K562 (cell line): ENCODE measurements around the gene NPIPB6. TPM values are rescaled to one million over a fixed set of nuclear protein-coding genes. Genes with fewer than 3 reads are reported as not detected.
"Not testable (repeated sequence)": the region's sequence is repeated elsewhere in the genome, so short reads cannot be mapped to it uniquely, and the experiment has no call there.

Experiments
- ATAC-seq: fragments of 200-7000 bp; cut with Tn5 transposase; 3 replicates; pipeline ENCODE4 v1.9.1; 2020; ENCODE audit warnings: moderate library complexity
- Bru-seq: library from RNA; stranded (reverse); fragments of 400-500 nt; gene quantifications from one replicate; lab custom pipeline; 2021; lab: Mats Ljungman, UMichigan
- BruChase-seq, 2 experiments: library from RNA; stranded (reverse); fragments of 400-500 nt; gene quantifications; one replicate each; lab custom pipeline; 2021; lab: Mats Ljungman, UMichigan
- BruUV-seq: library from RNA; stranded (reverse); fragments of 400-500 nt; replicated peaks from 2 replicates; lab custom pipeline; 2021; lab: Mats Ljungman, UMichigan
- CTCF ChIA-PET: fragments of 300-600 bp; formaldehyde crosslinking; extraction: SDS; loops from one replicate; lab custom pipeline; 2021; ENCODE audit warnings: low intra/inter-chr PET ratio; lab: Yijun Ruan, JAX
- POLR2A ChIA-PET: fragments of 300-600, 350-650 bp; sonication (Branson Sonifier 250); formaldehyde crosslinking; extraction: SDS; loops from one replicate; lab custom pipeline; 2021; ENCODE audit warnings: antibody characterized with exemption, inconsistent platforms; lab: Yijun Ruan, JAX
- DNase-seq, 4 experiments: peaks; one replicate each; pipeline versions ENCODE4 v3.0.0 to v3.0.0-alpha.2; 2011 to 2018; ENCODE audit warnings: low spot score in 3 of 4, mixed read lengths in 3 of 4; ENCODE audit errors: extremely low read depth in 1 of 4
- FAIRE-seq: peaks from 2 replicates; lab custom pipeline; 2011; peaks lifted over from hg19 to GRCh38; lab: Jason Lieb, UNC
- H2AFZ ChIP-seq: 2 replicates; pipeline ENCODE4 v1.6.0; 2011; ENCODE audit warnings: low read depth, low read length, control low read depth, inconsistent platforms
- H3K27ac ChIP-seq: fragments of 200-600 bp; 3 replicates; pipeline ENCODE4 v1.8.0; 2011; ENCODE audit warnings: low read depth, mild to moderate bottlenecking, control low read depth, inconsistent platforms, low read length, moderate library complexity, mixed read lengths; ENCODE audit errors: extremely low read depth
- H3K27me3 ChIP-seq, 2 experiments: fragments of 300-600 bp in 1 of 2; 2 replicates in 1 of 2; 3 replicates in 1 of 2; pipeline versions ENCODE4 v1.6.0 to v1.8.0; 2011; ENCODE audit warnings: inconsistent platforms in 2 of 2, low read length in 2 of 2, mild to moderate bottlenecking in 1 of 2, mixed read lengths in 1 of 2, moderate library complexity in 1 of 2; ENCODE audit not compliant: control insufficient read depth in 2 of 2, insufficient read depth in 2 of 2
- H3K36me3 ChIP-seq: fragments of 300-600 bp; 3 replicates; pipeline ENCODE4 v1.8.0; 2011; ENCODE audit warnings: mild to moderate bottlenecking, low read length, inconsistent platforms; ENCODE audit not compliant: control insufficient read depth, insufficient read depth
- H3K4me1 ChIP-seq, 2 experiments: fragments of 200-600 bp in 1 of 2; replicated peaks in 1 of 2; 2 replicates in 1 of 2; 3 replicates in 1 of 2; pipeline versions ENCODE4 v1.5.1 to v1.8.0; 2011; ENCODE audit warnings: inconsistent platforms in 2 of 2, low read length in 2 of 2, mild to moderate bottlenecking in 1 of 2, mixed read lengths in 1 of 2, moderate library complexity in 1 of 2; ENCODE audit not compliant: control insufficient read depth in 2 of 2, insufficient read depth in 2 of 2
- H3K4me2 ChIP-seq: 2 replicates; pipeline ENCODE4 v1.6.1; 2011; ENCODE audit warnings: low read length, control low read depth, inconsistent platforms, mixed read lengths; ENCODE audit not compliant: insufficient read depth
- H3K4me3 ChIP-seq: fragments of 200-600 bp; sonication (generic), shearing (Covaris generic); 2 replicates; pipeline ENCODE4 v1.5.1; 2016; ENCODE audit warnings: control low read depth, inconsistent platforms
- H3K79me2 ChIP-seq: fragments of 200-600 bp; 3 replicates; pipeline ENCODE4 v1.8.0; 2011; ENCODE audit warnings: low read length, inconsistent platforms; ENCODE audit not compliant: control insufficient read depth, insufficient read depth
- H3K9ac ChIP-seq, 2 experiments: 2 replicates each; pipeline versions ENCODE4 v1.6.0 to v1.6.1; 2011; ENCODE audit warnings: low read depth in 2 of 2, low read length in 2 of 2, control low read depth in 1 of 2, inconsistent platforms in 1 of 2, mild to moderate bottlenecking in 1 of 2, mixed read lengths in 1 of 2; ENCODE audit not compliant: insufficient read depth in 1 of 2
- H3K9me1 ChIP-seq: one replicate; pipeline ENCODE4 v1.6.0; 2011; ENCODE audit warnings: inconsistent platforms, mild to moderate bottlenecking, low read length, moderate library complexity; ENCODE audit not compliant: control insufficient read depth, insufficient read depth
- H3K9me3 ChIP-seq: replicated peaks from 2 replicates; pipeline ENCODE4 v1.5.1; 2011; ENCODE audit warnings: low read depth, low read length, inconsistent platforms; ENCODE audit not compliant: control insufficient read depth, insufficient read depth
- H4K20me1 ChIP-seq: replicated peaks from 2 replicates; pipeline ENCODE4 v1.6.1; 2011; ENCODE audit warnings: low read length, inconsistent platforms, mixed read lengths; ENCODE audit not compliant: control insufficient read depth, insufficient read depth
- WGBS: fragments of 100-300 bp; shearing (Covaris generic); methylation state at CpG from one replicate; pipeline ENCODE4 v1.1.6; 2016; ENCODE audit warnings: low coverage, mixed read lengths; ENCODE audit not compliant: insufficient coverage; ENCODE audit errors: missing lambda C conversion rate; 5-methylcytosine and 5-hydroxymethylcytosine counted together
- in situ Hi-C: fragments of 300-500 bp; cut with MboI; formaldehyde crosslinking; loops from 4 replicates; pipeline ENCODE4 v1.15.0; 2018; ENCODE audit warnings: inconsistent platforms, mixed read lengths
- intact Hi-C: fragments of 100-400 bp; cut with micrococcal nuclease; formaldehyde crosslinking; loops from 2 replicates; pipeline ENCODE4 v1.14.2; 2022
- long read RNA-seq, 3 experiments: library from polyadenylated mRNA in 2 of 3; library from RNA in 1 of 3; unstranded in 2 of 3; stranded (forward) in 1 of 3; transcript quantifications; one replicate each; pipeline ENCODE4 v2.0.0, GENCODE V29; 2019 to 2022
- polyA minus RNA-seq, 3 experiments: library from RNA; depleted of rRNA, polyadenylated mRNA; stranded (reverse); fragments of >200 nt; gene quantifications; 2 replicates each; pipeline ENCODE4 v1.2.3, GENCODE V29; 2011
- polyA plus RNA-seq, 8 experiments: library from polyadenylated mRNA; depleted of rRNA in 4 of 8; stranded (reverse) in 5 of 8; unstranded in 3 of 8; fragments of >200 nt; fragmentation: Nextera tagmentation in 2 of 8; fragmentation: Illumina TruSeq in 1 of 8; extraction: Ambion mirVana in 2 of 8; extraction: Trizol in 1 of 8; gene quantifications; 2 replicates each; pipeline versions ENCODE4 v1.2.1 to v1.2.3, GENCODE V29; 2011 to 2014; ENCODE audit warnings: inconsistent platforms in 1 of 8, missing spikeins in 1 of 8
- total RNA-seq, 7 experiments: library from RNA; depleted of rRNA in 6 of 7; stranded (reverse); fragments of >200 nt in 6 of 7; fragmentation: Illumina TruSeq in 2 of 7; extraction: Trizol in 2 of 7; gene quantifications; 2 replicates each; pipeline versions ENCODE4 v1.2.1 to v1.2.3, GENCODE V29; 2011 to 2021; ENCODE audit warnings: low replicate concordance in 1 of 7

Gene NPIPB6
- total RNA-seq (2011; cell fraction: chromatin; rRNA removed; ENCODE audit: low replicate concordance) = 4.3 and 23.5 TPM in 2 replicates
- 1.3 TPM in 1 of 2 replicates, not detected in the other for total RNA-seq (2011; cell fraction: nucleolus; rRNA removed)
- 6.6 and 11.0 TPM in 2 replicates for total RNA-seq (2011; cell fraction: nucleoplasm; rRNA removed)
- total RNA-seq (2014; rRNA removed) (not detected in 2 replicates), total RNA-seq (2014; rRNA removed; fragmentation: Illumina TruSeq; extraction: Trizol) (0.91 TPM in 1 of 2 replicates, not detected in the other), total RNA-seq (2015; rRNA removed; fragmentation: Illumina TruSeq; extraction: Trizol) (0.72 TPM in 1 of 2 replicates, not detected in the other), total RNA-seq (2021) (0.18 and 1.5 TPM in 2 replicates), polyA plus RNA-seq (2011; rRNA removed) (0.09 and 0.24 TPM in 2 replicates), polyA plus RNA-seq (2014; fragmentation: Illumina TruSeq; extraction: Trizol) (0.35 and 0.67 TPM in 2 replicates), polyA plus RNA-seq (2014; fragmentation: Nextera tagmentation; extraction: Ambion mirVana) (under 1 TPM; 0.03 TPM), polyA plus RNA-seq (2014; rRNA removed) (0.56 and 0.96 TPM in 2 replicates), polyA minus RNA-seq (2011; rRNA and poly(A)+ RNA removed) (0.91 TPM in 1 of 2 replicates, not detected in the other), Bru-seq, nascent RNA (percentile 34 among the genes with signal in this experiment), BruChase-seq, experiment 1, labeled RNA remaining after a 2-hour chase (percentile 43 among the genes with signal in this experiment), BruChase-seq, experiment 2, labeled RNA remaining after a 6-hour chase (percentile 47 among the genes with signal in this experiment)
- 0.09 TPM in 1 of 2 replicates, not detected in the other for polyA plus RNA-seq (2011; cell fraction: cytosol; rRNA removed)
- 0.56 and 0.88 TPM in 2 replicates for polyA plus RNA-seq (2011; cell fraction: nucleus; rRNA removed)
- polyA plus RNA-seq (2012) = 0.16 and 0.58 TPM in 2 replicates
- polyA minus RNA-seq (2011; cell fraction: cytosol; rRNA and poly(A)+ RNA removed) = 0.86 TPM in 1 of 2 replicates, not detected in the other
- polyA minus RNA-seq (2011; cell fraction: nucleus; rRNA and poly(A)+ RNA removed) = 1.2 and 2.3 TPM in 2 replicates
- long read RNA-seq, experiment 1, partial matches to known transcripts = 349 of 350 reads
- long read RNA-seq, experiment 1, other reads (novel, unspliced or antisense) = 1 of 350 reads
- long read RNA-seq, experiment 2, partial matches to known transcripts = 0 of 1 reads
- long read RNA-seq, experiment 2, other reads (novel, unspliced or antisense) = 1 of 1 reads
- long read RNA-seq, experiment 3 = 0 reads

DNA sequence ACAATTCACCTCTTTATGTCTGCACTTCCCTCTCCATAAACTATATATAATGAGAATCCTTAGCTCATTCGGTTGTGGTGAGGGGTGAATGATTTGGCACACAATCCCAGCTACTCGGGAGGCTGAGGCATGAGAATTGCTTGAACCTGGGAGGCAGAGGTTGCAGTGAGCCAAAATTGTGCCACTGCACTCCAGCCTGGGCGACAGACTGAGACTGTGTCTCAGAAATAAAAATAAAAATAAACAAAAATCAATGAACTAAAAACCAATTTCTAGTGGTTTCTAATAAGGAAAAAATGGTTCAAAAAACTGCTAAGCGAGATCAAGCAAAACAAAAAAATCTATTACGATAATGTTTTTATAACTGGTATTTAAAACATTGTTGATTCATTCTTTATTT lies at the start of gene NPIPB6:
TSS of gene NPIPB6 (minus strand) at position 101 of the 400 bp plus-strand sequence. CDS start 686 bp downstream, outside the sequence.
- H4K20me1 ChIP-seq, DNase-seq, H3K9ac ChIP-seq, BruUV-seq, H3K4me3 ChIP-seq, H3K27me3 ChIP-seq, H3K79me2 ChIP-seq, CTCF ChIA-PET, intact Hi-C loops, H2AFZ ChIP-seq, H3K4me1 ChIP-seq, H3K9me3 ChIP-seq, ATAC-seq, POLR2A ChIA-PET, H3K4me2 ChIP-seq, H3K36me3 ChIP-seq, H3K27ac ChIP-seq, FAIRE-seq, in situ Hi-C loops, H3K9me1 ChIP-seq: not testable (repeated sequence)
- WGBS = no CpG with 5 or more reads among the region's 5 CpGs

GRCh38 chr16:28403220-28404072 lies 40.1 kb upstream of the NPIPB6 start, which contains the start of gene EIF3CL:
TSS of gene EIF3CL (minus strand) at chr16:28403841. CDS start at chr16:28403618, 223 bp downstream.
- H3K4me2 ChIP-seq = peak within 1 kb of the TSS; percentile 52; the same call in 1 of the 2 replicates

GRCh38 chr16:28392054-28392453 lies 28.7 kb upstream of the NPIPB6 start:
- H3K9me1 ChIP-seq, CTCF ChIA-PET, H3K36me3 ChIP-seq, DNase-seq, in situ Hi-C loops, BruUV-seq, FAIRE-seq, H3K79me2 ChIP-seq, H3K9me3 ChIP-seq, H3K4me3 ChIP-seq, ATAC-seq, H3K4me1 ChIP-seq, H3K4me2 ChIP-seq, POLR2A ChIA-PET, H2AFZ ChIP-seq, H4K20me1 ChIP-seq, intact Hi-C loops, H3K27me3 ChIP-seq, H3K9ac ChIP-seq, H3K27ac ChIP-seq: not testable (repeated sequence)
- WGBS = no CpG with 5 or more reads among the region's 5 CpGs

More at GRCh38 chr16:28403220-28404072, 40.1 kb upstream of the NPIPB6 start, which contains the start of gene EIF3CL:
- BruUV-seq, H2AFZ ChIP-seq, intact Hi-C loops, H3K4me1 ChIP-seq, DNase-seq, H3K27ac ChIP-seq, H3K36me3 ChIP-seq, H4K20me1 ChIP-seq, POLR2A ChIA-PET, H3K79me2 ChIP-seq, CTCF ChIA-PET, H3K9me3 ChIP-seq, H3K27me3 ChIP-seq, H3K9me1 ChIP-seq: not testable (repeated sequence)
- peak within 1 kb of the TSS; percentile 33 for H3K4me3 ChIP-seq
- FAIRE-seq (peak; percentile 91), ATAC-seq (peak; percentile 99)
- no CpG with 5 or more reads among the region's 66 CpGs for WGBS
- 0 out of 4 replicates have a peak within 1 kb of the TSS, but pooled peaks of 1 of the 2 experiments have one; percentile 34 for H3K9ac ChIP-seq
- in situ Hi-C loops = loop anchor here (25.0 kb wide), 1 partner anchor 209 kb away; the partner anchor contains the start of gene SULT1A1
